ENCODE measurements around the gene TRIO.
"Not testable (repeated sequence)": the region's sequence is repeated elsewhere in the genome, so short reads cannot be mapped to it uniquely, and the experiment has no call there.

TRIO gene

DNA sequence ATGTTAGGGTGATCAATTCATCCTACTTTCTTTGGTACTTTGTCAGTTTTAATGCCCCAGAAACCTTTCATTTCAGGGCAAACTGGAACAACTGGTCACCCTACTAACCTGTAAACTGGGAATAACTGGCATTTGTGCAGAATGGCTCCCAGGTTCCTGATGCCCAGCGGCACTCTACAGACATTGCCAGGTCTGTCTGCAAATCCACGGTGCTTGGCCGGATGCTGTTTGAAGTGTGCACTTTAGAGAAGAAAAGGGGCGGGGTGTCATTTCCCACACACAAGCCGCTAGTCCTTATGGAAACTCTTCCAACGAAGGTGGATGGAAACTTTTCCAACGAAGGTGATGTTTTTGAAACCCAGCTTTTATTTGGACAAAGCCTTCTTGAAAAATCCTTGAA, 388.5 kb downstream of the TRIO start:
- DNase-seq = no peak

DNA sequence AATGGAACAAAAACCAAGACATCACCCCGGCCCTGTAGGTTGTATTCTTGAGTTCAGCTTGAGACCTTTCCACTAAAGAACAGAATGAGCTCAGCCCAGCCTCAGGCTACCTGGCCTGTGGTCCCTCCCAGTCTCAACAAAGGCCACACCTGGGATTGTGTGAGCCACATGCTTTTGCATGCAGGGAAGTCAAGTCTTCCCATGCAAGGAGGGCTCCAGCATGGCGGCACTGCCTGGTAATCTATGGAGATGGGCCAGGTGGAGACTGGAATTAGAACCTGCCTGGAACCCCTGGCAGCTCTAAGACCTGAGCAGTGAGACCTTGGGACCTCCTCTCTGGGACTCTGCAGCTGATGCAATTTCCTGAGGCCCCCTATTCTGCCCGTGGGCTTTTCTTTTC, 389.0 kb downstream of the TRIO start:
- DNase-seq = no peak

DNA sequence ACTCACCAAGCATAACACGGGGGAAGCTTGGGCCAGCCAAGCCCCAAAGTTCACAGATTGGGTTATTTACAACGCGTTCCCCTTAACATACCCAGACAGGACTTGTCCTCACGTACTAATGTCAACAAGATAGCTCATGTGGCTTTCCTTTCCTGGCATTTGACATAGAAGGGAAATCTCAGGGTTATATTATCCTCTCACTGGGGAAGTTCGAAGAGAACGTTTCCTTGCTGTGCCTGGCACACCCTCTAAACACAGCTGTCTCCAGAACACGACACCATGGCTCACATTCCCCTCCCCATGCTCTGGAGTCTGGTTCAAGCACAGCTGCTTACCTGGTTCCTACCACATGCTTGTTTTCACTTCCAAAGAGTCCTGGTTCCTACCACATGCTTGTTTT, 391.6 kb downstream of the TRIO start:
- DNase-seq = no peak

GRCh38 chr5:14545308-14545707, 402.2 kb downstream of the TRIO start:
- DNase-seq = no peak

DNA sequence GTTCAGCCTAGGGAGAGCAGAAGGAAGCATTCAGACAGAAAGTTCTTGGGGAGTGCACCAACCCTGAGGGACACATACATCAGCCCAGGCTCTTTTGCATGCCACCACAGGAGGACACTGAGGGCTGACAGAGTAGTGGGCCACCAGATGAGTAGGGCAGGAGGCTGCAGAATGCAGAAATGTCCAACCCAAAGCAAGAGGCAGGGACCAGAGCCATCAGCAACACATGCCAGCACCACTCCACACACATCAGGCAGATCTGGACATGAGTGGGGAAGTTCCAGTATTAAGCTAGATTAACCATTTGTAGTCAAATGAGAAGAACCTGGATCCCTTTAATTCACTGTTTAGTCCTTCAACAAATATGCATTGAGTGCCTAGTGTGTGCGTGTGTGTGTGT, 402.7 kb downstream of the TRIO start:
- DNase-seq = no peak

GRCh38 chr5:14547666-14548065, 404.5 kb downstream of the TRIO start:
- DNase-seq = no peak

DNA sequence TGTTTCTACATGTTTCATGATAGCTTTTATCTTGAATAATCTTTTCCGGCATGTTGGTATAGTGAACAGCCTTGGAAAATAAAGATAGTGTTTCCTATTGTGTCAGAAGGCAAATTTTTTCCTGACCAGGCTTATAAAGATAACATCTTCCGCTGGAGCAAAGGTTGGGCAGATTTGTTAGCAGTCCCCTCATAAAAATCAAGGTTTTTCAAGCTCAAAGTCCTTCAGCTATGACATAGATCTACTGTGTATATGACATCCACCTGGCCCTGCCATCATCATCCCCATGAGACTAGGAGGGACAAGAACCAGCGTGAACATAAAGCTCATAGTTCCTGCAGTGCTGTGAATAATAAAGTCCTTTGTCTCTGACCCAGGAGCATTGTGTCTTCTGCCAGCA, 408.1 kb downstream of the TRIO start:
- DNase-seq = no peak

- no peak for DNase-seq
These were observed 408.9 kb downstream of the TRIO start for GRCh38 chr5:14552017-14552416.

DNA sequence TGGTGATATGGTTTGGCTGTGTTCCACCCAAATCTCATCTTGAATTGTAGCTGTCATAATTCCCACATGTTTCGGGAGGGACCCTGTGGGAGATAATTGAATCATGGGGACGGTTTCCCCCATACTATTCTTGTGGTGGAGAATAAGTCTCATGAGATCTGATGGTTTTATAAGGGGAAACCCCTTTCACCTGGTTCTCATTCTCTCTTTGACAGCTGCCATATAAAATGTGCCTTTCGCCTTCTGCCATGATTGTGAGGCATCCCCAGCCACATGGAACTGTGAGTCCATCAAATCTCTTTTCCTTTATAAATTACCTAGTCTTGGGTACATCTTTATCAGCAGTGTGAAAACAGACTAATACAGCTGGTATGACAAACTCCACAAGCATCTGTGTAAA, 411.1 kb downstream of the TRIO start:
- DNase-seq = not testable (repeated sequence)

GRCh38 chr5:14556015-14556414, 412.9 kb downstream of the TRIO start:
- DNase-seq = no peak

DNA sequence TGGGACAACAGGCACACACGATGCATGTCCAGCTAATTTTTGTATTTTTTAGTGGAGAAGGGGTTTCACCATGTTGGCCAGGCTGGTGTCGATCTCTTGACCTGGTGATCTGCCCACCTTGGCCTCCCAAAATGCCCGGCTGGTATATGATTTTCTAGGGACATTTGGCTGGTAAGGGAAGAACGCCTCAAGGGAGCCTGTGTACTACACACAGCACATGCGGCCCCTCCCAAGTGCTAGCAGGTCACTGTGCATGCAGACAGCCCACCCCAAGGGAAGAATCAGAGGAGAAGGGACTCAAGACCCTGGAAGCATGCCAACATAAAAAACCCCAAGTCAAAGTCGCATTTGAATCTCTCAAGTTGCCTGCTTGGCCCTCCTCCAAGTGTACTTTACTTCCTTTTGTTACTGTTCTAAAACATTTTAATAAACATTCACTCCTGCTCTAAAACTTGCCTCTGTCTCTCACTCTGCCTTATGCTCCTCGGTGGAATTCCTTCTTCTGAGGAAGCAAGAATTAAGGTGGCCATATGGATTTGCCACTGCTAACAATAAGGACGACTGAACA, 414.1 kb downstream of the TRIO start:
- DNase-seq = no peak

GRCh38 chr5:14557791-14558415, 414.8 kb downstream of the TRIO start:
- DNase-seq = no peak
